H1 (cell line): Measurements from ENCODE around the gene TGM1. TPM values are rescaled to one million over a fixed set of nuclear protein-coding genes. Genes with fewer than 3 reads are reported as not detected.

Experiments used
- CTCF ChIA-PET: fragments of 300-600 bp; sonication (Branson Sonifier 250); formaldehyde crosslinking; loops from one replicate; lab custom pipeline; 2021; ENCODE audit not compliant: partially characterized antibody; lab: Charles Lee
- POLR2A ChIA-PET: fragments of 300-600 bp; sonication (Branson Sonifier 250); formaldehyde crosslinking; loops from one replicate; lab custom pipeline; 2021; ENCODE audit warnings: inconsistent platforms; ENCODE audit not compliant: partially characterized antibody; lab: Charles Lee
- DNase-seq, 2 experiments: peaks; one replicate each; pipeline versions ENCODE4 v3.0.0 to v3.0.0-alpha.2; 2010 to 2022; ENCODE audit warnings: low spot score in 2 of 2, low read depth in 1 of 2, mixed read lengths in 1 of 2
- FAIRE-seq: peaks from 2 replicates; lab custom pipeline; 2011; peaks lifted over from hg19 to GRCh38; lab: Jason Lieb, UNC
- H2AFZ ChIP-seq: 2 replicates; pipeline ENCODE4 v1.8.1; 2012; ENCODE audit warnings: low read length, inconsistent platforms
- H2AK5ac ChIP-seq: 2 replicates; pipeline ENCODE4 v1.6.1; 2013; ENCODE audit warnings: low read depth, low read length
- H2BK120ac ChIP-seq: replicated peaks from 2 replicates; pipeline ENCODE3; 2013; ENCODE audit warnings: low read depth, low read length, inconsistent platforms
- H2BK12ac ChIP-seq: 2 replicates; pipeline ENCODE4 v1.6.1; 2013; ENCODE audit warnings: low read depth, low read length
- H2BK15ac ChIP-seq: 2 replicates; pipeline ENCODE4 v1.6.1; 2013; ENCODE audit warnings: low read length
- H2BK20ac ChIP-seq: 2 replicates; pipeline ENCODE4 v1.6.1; 2013; ENCODE audit warnings: low read length
- H2BK5ac ChIP-seq: 2 replicates; pipeline ENCODE4 v1.6.1; 2013; ENCODE audit warnings: low read depth, low read length
- H3K14ac ChIP-seq: 2 replicates; pipeline ENCODE4 v1.6.1; 2013; ENCODE audit warnings: inconsistent platforms; ENCODE audit not compliant: insufficient read length
- H3K18ac ChIP-seq: 2 replicates; pipeline ENCODE4 v1.6.1; 2013; ENCODE audit warnings: low read length; ENCODE audit errors: extremely low read depth
- H3K23ac ChIP-seq: 2 replicates; pipeline ENCODE4 v1.6.1; 2013; ENCODE audit warnings: inconsistent platforms; ENCODE audit not compliant: insufficient read length
- H3K23me2 ChIP-seq: 2 replicates; pipeline ENCODE4 v1.6.1; 2013; ENCODE audit warnings: low read depth, low read length
- H3K27ac ChIP-seq: 2 replicates; pipeline ENCODE4 v1.6.1; 2011; ENCODE audit warnings: low read depth, low read length, inconsistent platforms
- H3K27me3 ChIP-seq, 4 experiments: replicated peaks in 1 of 4; 1 replicate in 1 of 4; 2 replicates in 3 of 4; pipeline versions ENCODE4 v1.6.1 to v1.8.1; 2011 to 2013; ENCODE audit warnings: low read length in 3 of 4, mild to moderate bottlenecking in 3 of 4, inconsistent platforms in 2 of 4, mixed read lengths in 2 of 4, moderate library complexity in 1 of 4; ENCODE audit not compliant: control insufficient read depth in 3 of 4, insufficient read depth in 3 of 4; ENCODE audit errors: extremely low read depth in 1 of 4
- H3K36me3 ChIP-seq, 4 experiments: 2 replicates each; pipeline versions ENCODE4 v1.6.1 to v1.8.1; 2011 to 2013; ENCODE audit warnings: mild to moderate bottlenecking in 4 of 4, low read length in 3 of 4, moderate library complexity in 2 of 4, control low read depth in 1 of 4, inconsistent platforms in 1 of 4; ENCODE audit not compliant: insufficient read depth in 4 of 4, control insufficient read depth in 2 of 4
- H3K4ac ChIP-seq: replicated peaks from 2 replicates; pipeline ENCODE3; 2013; ENCODE audit warnings: low read length, low read depth, mixed read lengths, inconsistent platforms; ENCODE audit not compliant: insufficient read length
- H3K4me1 ChIP-seq, 4 experiments: replicated peaks in 1 of 4; 1 replicate in 1 of 4; 2 replicates in 3 of 4; pipeline versions ENCODE4 v1.6.1 to v1.8.1; 2011 to 2013; ENCODE audit warnings: low read length in 3 of 4, inconsistent platforms in 2 of 4, mixed read lengths in 1 of 4; ENCODE audit not compliant: insufficient read depth in 4 of 4, control insufficient read depth in 3 of 4
- H3K4me2 ChIP-seq, 2 experiments: 2 replicates each; pipeline versions ENCODE4 v1.6.1 to v1.8.1; 2011 to 2013; ENCODE audit warnings: low read depth in 2 of 2, low read length in 2 of 2, control low read depth in 1 of 2, inconsistent platforms in 1 of 2, mild to moderate bottlenecking in 1 of 2; ENCODE audit not compliant: insufficient read depth in 1 of 2
- H3K4me3 ChIP-seq, 4 experiments: fragments of 200-600, 300-600 bp in 1 of 4; sonication (generic), shearing (Covaris generic), sonication (Bioruptor Twin) in 1 of 4; 2 replicates each; pipeline versions ENCODE4 v1.5.1 to v1.8.1; 2011 to 2016; ENCODE audit warnings: low read length in 4 of 4, low read depth in 3 of 4, control low read depth in 2 of 4, inconsistent platforms in 2 of 4, mild to moderate bottlenecking in 2 of 4, mixed read lengths in 1 of 4, moderate library complexity in 1 of 4; ENCODE audit not compliant: insufficient read depth in 2 of 4; ENCODE audit errors: extremely low read depth in 1 of 4
- H3K56ac ChIP-seq: replicated peaks from 2 replicates; pipeline ENCODE3; 2013; ENCODE audit warnings: low read depth, mild to moderate bottlenecking, mixed read lengths, low read length, inconsistent platforms; ENCODE audit not compliant: insufficient read length
- H3K79me1 ChIP-seq: 2 replicates; pipeline ENCODE4 v1.6.1; 2013; ENCODE audit warnings: low read depth, low read length, control low read depth
- H3K79me2 ChIP-seq, 2 experiments: 2 replicates each; pipeline versions ENCODE4 v1.6.1 to v1.8.1; 2012 to 2013; ENCODE audit warnings: low read length in 2 of 2, mild to moderate bottlenecking in 2 of 2, inconsistent platforms in 1 of 2; ENCODE audit not compliant: insufficient read depth in 2 of 2, control insufficient read depth in 1 of 2
- H3K9ac ChIP-seq, 4 experiments: replicated peaks in 1 of 4; 1 replicate in 1 of 4; 2 replicates in 3 of 4; pipeline versions ENCODE4 v1.6.1 to v1.8.1; 2011 to 2013; ENCODE audit warnings: low read depth in 3 of 4, low read length in 3 of 4, control low read depth in 2 of 4, mild to moderate bottlenecking in 2 of 4, moderate library complexity in 2 of 4, inconsistent platforms in 1 of 4; ENCODE audit errors: extremely low read depth in 1 of 4
- H3K9me3 ChIP-seq, 2 experiments: 2 replicates each; pipeline versions ENCODE4 v1.6.1 to v1.8.1; 2012 to 2013; ENCODE audit warnings: mild to moderate bottlenecking in 2 of 2, moderate library complexity in 2 of 2, control low read depth in 1 of 2, inconsistent platforms in 1 of 2, low read depth in 1 of 2, low read length in 1 of 2, mixed read lengths in 1 of 2; ENCODE audit not compliant: insufficient read depth in 2 of 2
- H4K20me1 ChIP-seq, 2 experiments: replicated peaks in 1 of 2; 2 replicates each; pipeline versions ENCODE3 to v1.8.1; 2011 to 2013; ENCODE audit warnings: inconsistent platforms in 2 of 2, low read length in 2 of 2, mild to moderate bottlenecking in 1 of 2; ENCODE audit not compliant: insufficient read depth in 2 of 2, control insufficient read depth in 1 of 2
- H4K5ac ChIP-seq: 2 replicates; pipeline ENCODE4 v1.6.1; 2013; ENCODE audit warnings: low read length, low read depth, mixed read lengths, inconsistent platforms; ENCODE audit not compliant: insufficient read length
- H4K8ac ChIP-seq: 2 replicates; pipeline ENCODE4 v1.8.0; 2013; ENCODE audit warnings: mild to moderate bottlenecking, moderate library complexity, low read length, inconsistent platforms; ENCODE audit not compliant: insufficient read depth; ENCODE audit errors: extremely low read depth
- H4K91ac ChIP-seq: replicated peaks from 2 replicates; pipeline ENCODE3; 2013; ENCODE audit warnings: low read length, mixed read lengths, inconsistent platforms; ENCODE audit not compliant: insufficient read length
- CTCF ChIP-seq, 3 experiments: IDR thresholded peaks; 1 replicate in 2 of 3; 2 replicates in 1 of 3; pipeline versions ENCODE4 v1.5.1 to v1.6.1; 2011; ENCODE audit warnings: low read length in 3 of 3, mild to moderate bottlenecking in 3 of 3, inconsistent platforms in 2 of 3, low read depth in 1 of 3, moderate library complexity in 1 of 3; ENCODE audit not compliant: insufficient read depth in 1 of 3; ENCODE audit errors: control extremely low read depth in 1 of 3
- EGR1 ChIP-seq: IDR thresholded peaks from 2 replicates; pipeline ENCODE4 v1.6.1; 2011; ENCODE audit warnings: low read depth, low read length, borderline replicate concordance
- HDAC2 ChIP-seq, 2 experiments: fragments of 300-600 bp in 1 of 2; sonication (generic) in 1 of 2; IDR thresholded peaks; 2 replicates each; pipeline ENCODE4 v1.6.1; 2011 to 2012; ENCODE audit warnings: low read depth in 2 of 2, low read length in 2 of 2, mild to moderate bottlenecking in 2 of 2, moderate library complexity in 2 of 2, borderline replicate concordance in 1 of 2, inconsistent platforms in 1 of 2
- MAFK ChIP-seq: IDR thresholded peaks from 2 replicates; pipeline ENCODE4 v1.6.1; 2012; ENCODE audit warnings: low read depth, mild to moderate bottlenecking, improper control_type of control experiment, low read length
- SP2 ChIP-seq: IDR thresholded peaks from 2 replicates; pipeline ENCODE4 v1.6.1; 2012; ENCODE audit warnings: mild to moderate bottlenecking, low read length, inconsistent platforms
- SP4 ChIP-seq: IDR thresholded peaks from 2 replicates; pipeline ENCODE4 v1.6.1; 2012; ENCODE audit warnings: low read length, inconsistent platforms
- SRF ChIP-seq: IDR thresholded peaks from 2 replicates; pipeline ENCODE4 v1.6.1; 2011; ENCODE audit warnings: mild to moderate bottlenecking, low read depth, low read length, moderate library complexity
- WGBS, 2 experiments: shearing (Covaris generic) in 1 of 2; methylation state at CpG; one replicate each; pipeline versions ENCODE4 v1.1.6 to v1.1.7; 2013 to 2015; ENCODE audit warnings: low lambda C conversion rate in 2 of 2, mixed read lengths in 2 of 2, inconsistent platforms in 1 of 2, low coverage in 1 of 2, missing lambda C conversion rate in 1 of 2; ENCODE audit not compliant: insufficient replicate concordance in 2 of 2, insufficient coverage in 1 of 2, insufficient read length in 1 of 2; ENCODE audit errors: extremely low coverage in 1 of 2, missing lambda C conversion rate in 1 of 2; 5-methylcytosine and 5-hydroxymethylcytosine counted together
- polyA plus RNA-seq, 7 experiments: library from polyadenylated mRNA; depleted of rRNA in 3 of 7; stranded (reverse) in 5 of 7; unstranded in 2 of 7; fragments of >200 nt in 5 of 7; fragments of 200-250 nt in 2 of 7; gene quantifications; 1 replicate in 5 of 7; 2 replicates in 1 of 7; 4 replicates in 1 of 7; pipeline versions ENCODE4 v1.2.1 to v1.2.3, GENCODE V29; 2011 to 2013; ENCODE audit warnings: missing spikeins in 2 of 7, mixed read lengths in 2 of 7
- total RNA-seq: library from RNA; stranded (reverse); fragmentation: NEBNext Ultra II Directional; extraction: Animal tissue kit (Norgen Biotek cat#: 25700); gene quantifications from 2 replicates; pipeline ENCODE4 v1.2.1, GENCODE V29; 2021

The TGM1 gene
- total and polyA plus RNA-seq, 2 of the 8 experiments (the other 6 are each of a cell fraction or from before 2014, with no cell fraction given): 1.8 to 2.2 TPM

- Histone ChIP-seq H3K79me1 (no peaks in the 10 kb centered on the region), H3K9ac (no peak overlapping the region), H3K4me3 (no peak overlapping the region), H3K27me3 (no peaks in the 10 kb centered on the region), H3K23ac (no peak overlapping the region), H3K4ac (no peak overlapping the region), H3K36me3 (peaks cover 25 to 43% (median 34%) of the 10 kb centered on the region in 4 experiments), H2AK5ac (no peak overlapping the region), H2BK5ac (no peak overlapping the region), H3K79me2 (no peaks in the 10 kb centered on the region), H3K18ac (no peak overlapping the region), H4K8ac (no peak overlapping the region), H2BK20ac (no peak overlapping the region), H3K4me1 (no peaks in the 10 kb centered on the region), H4K5ac (no peak overlapping the region), H2BK12ac (no peak overlapping the region), H3K56ac (no peak overlapping the region), H2BK120ac (no peak overlapping the region), H3K27ac (no peak overlapping the region), H3K9me3 (no peaks in the 10 kb centered on the region), H3K4me2 (no peak overlapping the region), H2AFZ (no peak overlapping the region), H3K14ac (no peak overlapping the region), H3K23me2 (peaks cover 1% of the 10 kb centered on the region; the same call in 1 of the 2 replicates), H4K20me1 (peaks cover 2 to 6% of the 10 kb centered on the region in 2 experiments), H4K91ac (no peak overlapping the region), H2BK15ac (no peak overlapping the region)
- FAIRE-seq: no peak
- no peak for DNase-seq
- TF ChIP-seq SP2: no peak
- TF ChIP-seq HDAC2 (IDR thresholded peaks at IDR 0.05; ENCODE audit: borderline replicate concordance in 1 of 2, low read depth in 2 of 2, low read length in 2 of 2): no peak
- no peak for TF ChIP-seq EGR1
- TF ChIP-seq CTCF (IDR thresholded peaks at IDR 0.05; ENCODE audit: control extremely low read depth in 1 of 3, insufficient read depth in 1 of 3, low read depth in 1 of 3, low read length in 3 of 3): no peak
- no peak for TF ChIP-seq SRF
- no peak for TF ChIP-seq MAFK
- TF ChIP-seq SP4: no peak
- CTCF ChIA-PET: interaction anchor here (0.9 to 15.8 kb wide), 32 partner anchors 8 to 354 kb away, joined by 3 to 173 read pairs (median 8); partner anchors contain the start of genes ADCY4, CBLN3, DHRS1 and DHRS4
- 79% methylated on average over 11 of the region's 11 CpGs; no CpG with 5 or more reads in 1 of the 2 experiments for WGBS, 2 experiments
- POLR2A ChIA-PET: interaction anchor here (0.6 to 3.0 kb wide), 16 partner anchors 9 to 134 kb away, joined by 3 to 18 read pairs (median 4); partner anchors contain the start of genes DHRS1, MDP1, NOP9 and RABGGTA
Observed at GRCh38 chr14:24307156-24307574, 44.2 kb upstream of the TGM1 start.
